Esophagus (tissue), 2 donors: Measurements from ENCODE around the gene CDKN2AIPNL. TPM values are rescaled to one million over a fixed set of nuclear protein-coding genes. Genes with fewer than 3 reads are reported as not detected.
A peak's percentile ranks its signal among the peaks of the same experiment; 100 is the strongest.
"Not testable (repeated sequence)": the region's sequence is repeated elsewhere in the genome, so short reads cannot be mapped to it uniquely, and the experiment has no call there.

ENCODE experiments used
- H3K27ac ChIP-seq, 2 donors: one replicate each; pipeline ENCODE4 v1.5.1; 2013; ENCODE audit warnings: low read depth in 2 of 2, mild to moderate bottlenecking in 2 of 2, inconsistent platforms in 1 of 2, low read length in 1 of 2, moderate library complexity in 1 of 2
- H3K27me3 ChIP-seq, 2 donors: one replicate each; pipeline ENCODE4 v1.6.1; 2013; ENCODE audit warnings: low read length in 2 of 2, control low read depth in 1 of 2, mild to moderate bottlenecking in 1 of 2; ENCODE audit not compliant: insufficient read depth in 2 of 2, control insufficient read depth in 1 of 2
- H3K36me3 ChIP-seq, 2 donors: one replicate each; pipeline ENCODE4 v1.6.1; 2013; ENCODE audit warnings: low read length in 1 of 2; ENCODE audit not compliant: control insufficient read depth in 2 of 2, insufficient read depth in 2 of 2
- H3K4me1 ChIP-seq, 2 donors: one replicate each; pipeline ENCODE4 v1.6.1; 2013; ENCODE audit warnings: low read length in 1 of 2; ENCODE audit not compliant: control insufficient read depth in 2 of 2, insufficient read depth in 2 of 2
- H3K4me3 ChIP-seq, 2 donors: one replicate each; pipeline ENCODE4 v1.5.1; 2013; ENCODE audit warnings: low read length in 2 of 2, mild to moderate bottlenecking in 2 of 2, low read depth in 1 of 2, moderate library complexity in 1 of 2
- H3K9me3 ChIP-seq, 2 donors: one replicate each; pipeline ENCODE4 v1.6.1; 2013; ENCODE audit warnings: mild to moderate bottlenecking in 2 of 2, low read depth in 1 of 2, low read length in 1 of 2, moderate library complexity in 1 of 2; ENCODE audit not compliant: control insufficient read depth in 2 of 2, insufficient read depth in 1 of 2
- WGBS, 2 donors: extraction: QIAGEN DNeasy Blood & Tissue Kit; methylation state at CpG; one replicate each; pipeline ENCODE4 v1.1.7; 2013; 5-methylcytosine and 5-hydroxymethylcytosine counted together
- polyA plus RNA-seq, 2 donors: library from polyadenylated mRNA; stranded (reverse); fragments of 200-250 nt; gene quantifications; one replicate each; pipeline ENCODE4 v1.2.3, GENCODE V29; 2013
- donor health status: healthy with polysubstance abuse.
- donor health status: Bipolar disorder and iron deficiency.

Gene CDKN2AIPNL
- polyA plus RNA-seq, 2 donors: 13.7 to 34.6 TPM

DNA sequence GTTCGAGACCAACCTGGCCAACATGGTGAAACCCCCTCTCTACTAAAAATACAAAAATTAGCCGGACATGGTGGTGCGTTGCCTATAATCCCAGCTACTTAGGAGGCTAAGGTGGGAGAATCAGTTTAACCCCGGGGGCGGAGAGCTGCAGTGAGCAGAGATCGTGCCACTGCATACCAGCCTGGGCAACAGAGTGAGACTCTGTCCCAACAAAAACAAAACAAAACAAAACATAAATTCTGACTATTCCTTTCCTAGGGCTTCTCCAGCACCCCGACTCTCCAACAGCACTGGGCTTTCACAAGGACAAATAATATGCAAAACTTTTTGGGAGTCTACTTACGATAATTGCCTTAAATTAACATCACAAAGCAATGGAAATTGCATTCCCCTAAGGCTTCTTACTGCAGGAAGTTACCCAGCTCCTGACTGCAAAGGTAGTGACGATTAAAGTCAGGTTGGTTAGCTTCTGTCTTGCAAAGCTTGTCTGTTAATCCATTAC lies 15.9 kb upstream of the CDKN2AIPNL start:
- Histone ChIP-seq H3K27ac (no peak overlapping the region), H3K27me3 (no peaks in the 10 kb centered on the region), H3K4me3 (no peak overlapping the region), H3K4me1 (no peaks in the 10 kb centered on the region), H3K36me3 (no peaks in the 10 kb centered on the region), H3K9me3 (no peaks in the 10 kb centered on the region)
- 65 to 67% methylated on average over 9 of the region's 9 CpGs for WGBS, 2 donors

DNA sequence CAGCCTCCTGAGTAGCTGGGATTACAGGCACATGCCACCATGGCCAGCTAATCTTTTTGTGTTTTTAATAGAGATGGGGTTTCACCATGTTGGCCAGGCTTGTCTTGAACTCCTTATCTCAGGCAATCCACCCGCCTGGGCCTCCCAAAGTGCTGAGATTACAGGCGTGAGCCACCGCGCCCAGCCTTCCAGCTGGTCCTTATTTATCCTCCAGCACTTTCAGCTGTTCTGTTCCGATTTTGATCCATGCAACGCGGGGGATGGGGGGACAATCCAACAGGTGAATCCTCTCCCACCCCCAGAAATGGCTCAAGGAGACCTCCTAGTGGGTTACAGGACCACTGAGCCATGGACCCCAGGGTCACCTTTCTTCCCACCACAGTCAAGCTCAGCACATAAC lies 14.7 kb upstream of the CDKN2AIPNL start:
- H3K36me3 ChIP-seq: no peaks in the 10 kb centered on the region
- WGBS, 2 donors: 83 to 92% methylated on average over 7 of the region's 7 CpGs
- H3K27ac ChIP-seq: no peak overlapping the region
- H3K27me3 ChIP-seq: no peaks in the 10 kb centered on the region
- no peak overlapping the region for H3K4me3 ChIP-seq
- no peaks in the 10 kb centered on the region for H3K9me3 ChIP-seq
- H3K4me1 ChIP-seq: no peaks in the 10 kb centered on the region

DNA sequence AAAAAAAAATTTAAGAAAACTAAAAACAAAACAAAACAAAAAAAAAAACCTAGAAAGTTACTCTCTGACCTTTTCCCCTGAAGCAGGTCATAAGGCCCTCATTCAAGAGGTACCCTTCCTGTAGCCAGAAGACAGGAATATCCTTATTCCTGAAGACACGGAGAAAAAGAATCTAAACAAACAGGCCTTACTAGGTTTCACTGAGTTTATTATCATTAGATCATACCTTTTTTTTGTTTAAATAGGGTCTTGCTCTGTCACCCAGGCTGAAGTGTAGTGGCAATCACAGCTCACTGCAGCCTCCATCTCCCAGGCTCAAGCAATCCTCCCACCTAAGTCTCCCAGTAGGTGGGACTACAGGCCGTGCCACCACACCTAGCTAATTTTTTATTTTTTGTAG lies 11.7 kb upstream of the CDKN2AIPNL start:
- H3K27me3 ChIP-seq: no peaks in the 10 kb centered on the region
- no peaks in the 10 kb centered on the region for H3K4me1 ChIP-seq
- WGBS, 2 donors: 79 to 81% methylated on average over 2 of the region's 2 CpGs
- no peak overlapping the region for H3K27ac ChIP-seq
- H3K4me3 ChIP-seq: no peak overlapping the region
- no peaks in the 10 kb centered on the region for H3K9me3 ChIP-seq
- H3K36me3 ChIP-seq: no peaks in the 10 kb centered on the region

DNA sequence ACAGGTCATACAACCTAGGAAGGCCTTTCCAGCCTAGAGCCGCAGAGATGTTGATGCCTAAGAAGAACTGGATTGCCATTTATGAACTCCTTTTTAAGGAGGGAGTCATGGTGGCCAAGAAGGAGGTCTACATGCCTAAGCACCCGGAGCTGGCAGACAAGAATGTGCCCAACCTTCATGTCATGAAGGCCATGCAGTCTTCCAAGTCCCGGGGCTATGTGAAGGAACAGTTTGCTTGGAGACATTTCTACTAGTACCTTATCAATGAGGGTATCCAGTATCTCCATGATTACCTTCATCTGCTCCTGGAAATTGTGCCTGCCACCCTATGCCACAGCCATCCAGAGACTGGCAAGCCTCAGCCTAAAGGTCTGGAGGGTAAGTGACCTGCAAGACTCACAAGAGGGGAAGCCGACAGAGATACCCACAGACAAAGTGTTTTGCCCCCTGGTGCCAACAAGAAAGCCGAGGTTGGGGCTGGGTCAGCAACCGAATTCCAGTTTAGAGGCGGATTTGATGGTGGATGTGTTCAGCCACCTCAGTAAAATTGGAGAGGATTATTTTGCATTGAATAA lies 11.2 kb upstream of the CDKN2AIPNL start:
- Histone ChIP-seq H3K27ac (no peak overlapping the region), H3K4me3 (no peak overlapping the region), H3K9me3 (no peaks in the 10 kb centered on the region), H3K36me3 (no peaks in the 10 kb centered on the region), H3K27me3 (no peaks in the 10 kb centered on the region), H3K4me1 (no peaks in the 10 kb centered on the region)
- WGBS, 2 donors: 88 to 92% methylated on average over 7 of the region's 7 CpGs

DNA sequence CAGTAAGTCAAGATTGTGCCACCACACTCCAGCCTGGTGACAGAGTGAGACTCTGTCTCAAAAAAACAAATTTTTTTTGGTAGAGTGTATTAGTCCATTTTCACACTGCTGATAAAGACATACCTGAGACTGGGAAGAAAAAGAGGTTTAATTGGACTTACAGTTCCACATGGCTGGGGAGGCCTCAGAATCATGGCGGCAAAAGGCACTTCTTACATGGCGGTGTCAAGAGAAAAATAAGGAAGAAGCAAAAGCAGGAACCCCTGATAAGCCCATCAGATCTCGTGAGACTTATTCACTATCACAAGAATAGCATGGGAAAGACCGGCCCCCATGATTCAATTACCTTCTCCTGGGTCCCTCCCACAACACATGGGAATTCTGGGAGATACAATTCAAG lies 9.4 kb upstream of the CDKN2AIPNL start:
- 92 to 100% methylated on average over 4 of the region's 4 CpGs for WGBS, 2 donors
- not testable (repeated sequence) for H3K27ac ChIP-seq, H3K4me3 ChIP-seq, H3K36me3 ChIP-seq, H3K27me3 ChIP-seq, H3K4me1 ChIP-seq, H3K9me3 ChIP-seq

DNA sequence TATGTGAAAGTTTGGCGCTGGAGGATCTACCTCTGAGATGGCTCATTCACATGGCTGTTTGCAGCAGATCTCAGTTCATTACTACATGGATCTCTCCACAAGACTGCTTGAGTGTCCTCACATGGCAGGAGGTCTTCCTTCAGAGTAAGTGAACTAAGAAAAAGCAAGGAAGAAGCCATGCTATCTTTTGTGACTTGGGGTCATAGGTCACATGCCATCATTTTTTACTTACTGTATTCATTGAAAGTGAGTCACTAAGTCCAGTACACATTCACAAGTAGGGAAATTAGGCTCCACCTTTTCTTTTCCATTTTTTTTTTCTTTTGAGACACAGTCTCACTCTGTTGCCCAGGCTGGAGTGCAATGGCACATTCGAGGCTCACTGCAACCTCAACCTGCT lies 8.7 kb upstream of the CDKN2AIPNL start:
- Histone ChIP-seq H3K4me3 (no peak overlapping the region), H3K9me3 (no peaks in the 10 kb centered on the region), H3K27me3 (no peaks in the 10 kb centered on the region), H3K4me1 (no peaks in the 10 kb centered on the region), H3K27ac (no peak overlapping the region), H3K36me3 (no peaks in the 10 kb centered on the region)
- WGBS, 2 donors: 90 to 94% methylated on average over 2 of the region's 2 CpGs

DNA sequence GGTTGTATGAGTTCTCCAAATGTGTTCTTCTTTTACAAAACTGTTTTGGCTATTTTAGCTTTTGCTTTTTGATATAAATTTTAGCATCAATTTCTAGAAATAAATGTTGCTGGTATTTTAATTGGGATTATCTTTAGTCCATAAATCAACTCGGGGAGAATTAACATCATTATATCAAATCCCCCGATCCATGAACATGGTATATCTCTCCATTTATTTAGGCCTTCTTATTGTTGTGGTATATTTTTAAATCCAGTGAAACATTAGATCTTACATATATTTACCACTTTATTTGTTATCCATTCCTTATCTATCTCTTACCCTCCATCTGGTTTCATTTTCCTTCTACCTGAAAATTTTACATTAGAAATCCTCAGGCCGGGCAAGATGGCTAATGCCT lies 7.3 kb upstream of the CDKN2AIPNL start:
- no peak overlapping the region for H3K27ac ChIP-seq
- WGBS, 2 donors: 94 to 98% methylated on average over 3 of the region's 3 CpGs
- H3K4me3 ChIP-seq: no peak overlapping the region
- no peaks in the 10 kb centered on the region for H3K36me3 ChIP-seq
- H3K4me1 ChIP-seq: no peaks in the 10 kb centered on the region
- H3K27me3 ChIP-seq: no peaks in the 10 kb centered on the region
- no peaks in the 10 kb centered on the region for H3K9me3 ChIP-seq

DNA sequence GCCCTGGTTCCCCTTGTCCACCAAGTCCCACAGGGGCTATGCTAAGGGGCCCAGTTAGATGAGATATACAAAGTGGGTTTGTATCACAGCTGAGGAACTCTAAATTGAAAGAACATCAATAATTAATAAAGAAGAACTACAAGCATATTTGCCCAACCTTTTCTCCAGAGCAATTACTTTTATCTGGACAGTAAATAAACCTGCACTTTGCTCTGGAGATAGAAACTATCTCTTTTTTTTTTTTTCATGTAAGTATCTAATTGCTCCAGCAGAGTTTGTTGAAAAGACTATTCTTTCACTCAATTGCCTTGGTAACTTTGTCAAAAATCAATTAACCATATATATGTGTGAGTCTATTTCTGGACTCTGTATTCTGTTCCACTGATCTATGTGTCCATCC lies 6.0 kb upstream of the CDKN2AIPNL start:
- H3K4me1 ChIP-seq: no peaks in the 10 kb centered on the region
- no peak overlapping the region for H3K4me3 ChIP-seq
- H3K9me3 ChIP-seq: no peaks in the 10 kb centered on the region
- H3K36me3 ChIP-seq: no peaks in the 10 kb centered on the region
- no peaks in the 10 kb centered on the region for H3K27me3 ChIP-seq
- no peak overlapping the region for H3K27ac ChIP-seq

DNA sequence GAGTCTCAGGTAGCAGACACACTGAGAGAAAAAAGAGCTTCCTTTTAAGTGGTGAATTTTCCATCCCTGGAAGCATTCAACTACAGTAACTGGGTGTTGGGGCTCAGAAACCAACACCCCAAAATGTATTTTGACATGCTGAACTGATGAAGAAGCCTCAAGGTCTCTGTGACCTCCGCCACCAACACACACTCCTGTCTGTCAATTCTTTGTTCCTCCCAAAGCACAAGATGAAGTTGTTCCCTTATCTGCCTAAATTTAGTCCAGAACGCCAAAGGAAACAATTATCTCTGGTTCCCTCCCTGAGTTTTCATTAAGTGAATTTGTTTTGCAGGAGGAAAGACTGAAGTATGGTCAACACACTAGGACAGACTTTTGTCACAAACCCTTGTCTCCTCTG lies 1.4 kb upstream of the CDKN2AIPNL start:
- Histone ChIP-seq H3K4me1 (peaks cover 0 to 6% of the 10 kb centered on the region in 2 donors), H3K27ac (no peak overlapping the region), H3K27me3 (no peaks in the 10 kb centered on the region), H3K4me3 (no peak overlapping the region), H3K36me3 (no peaks in the 10 kb centered on the region), H3K9me3 (no peaks in the 10 kb centered on the region)
- WGBS, 2 donors: 83 to 89% methylated on average over 2 of the region's 2 CpGs

DNA sequence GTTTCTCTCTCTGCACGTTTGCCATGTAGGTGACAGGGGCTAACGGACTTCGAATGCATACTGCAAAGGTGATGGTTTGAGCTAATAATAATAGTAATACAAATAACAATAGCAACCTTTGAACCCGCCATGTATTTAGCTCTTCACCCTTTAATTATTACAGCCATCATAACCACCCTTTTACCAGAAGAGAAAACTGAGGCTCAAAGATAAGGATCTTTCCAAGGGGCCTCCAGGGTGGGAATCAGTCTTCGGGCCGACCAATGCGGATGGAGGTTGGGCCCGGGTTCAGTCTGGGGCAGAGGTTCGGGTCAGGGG lies 494 bp downstream of the CDKN2AIPNL start:
- 3 to 7% methylated on average over 9 of the region's 9 CpGs for WGBS, 2 donors
- Histone ChIP-seq H3K4me1 (peaks cover 0 to 6% of the 10 kb centered on the region in 2 donors), H3K4me3 (peak overlapping the region; percentile 81 to 91), H3K27ac (peak overlapping the region; percentile 65 to 84), H3K9me3 (no peaks in the 10 kb centered on the region), H3K36me3 (peaks cover 0 to 5% of the 10 kb centered on the region in 2 donors), H3K27me3 (no peaks in the 10 kb centered on the region)
